H1 (cell line): Measurements from ENCODE around the gene ANXA8L1. TPM values are rescaled to one million over a fixed set of nuclear protein-coding genes. Genes with fewer than 3 reads are reported as not detected.
"Not testable (repeated sequence)": the region's sequence is repeated elsewhere in the genome, so short reads cannot be mapped to it uniquely, and the experiment has no call there.

ENCODE experiments used
- CTCF ChIA-PET: fragments of 300-600 bp; sonication (Branson Sonifier 250); formaldehyde crosslinking; loops from one replicate; lab custom pipeline; 2021; ENCODE audit not compliant: partially characterized antibody; lab: Charles Lee
- POLR2A ChIA-PET: fragments of 300-600 bp; sonication (Branson Sonifier 250); formaldehyde crosslinking; loops from one replicate; lab custom pipeline; 2021; ENCODE audit warnings: inconsistent platforms; ENCODE audit not compliant: partially characterized antibody; lab: Charles Lee
- DNase-seq, 2 experiments: peaks; one replicate each; pipeline versions ENCODE4 v3.0.0 to v3.0.0-alpha.2; 2010 to 2022; ENCODE audit warnings: low spot score in 2 of 2, low read depth in 1 of 2, mixed read lengths in 1 of 2
- FAIRE-seq: peaks from 2 replicates; lab custom pipeline; 2011; peaks lifted over from hg19 to GRCh38; lab: Jason Lieb, UNC
- H2AFZ ChIP-seq: 2 replicates; pipeline ENCODE4 v1.8.1; 2012; ENCODE audit warnings: low read length, inconsistent platforms
- H2AK5ac ChIP-seq: 2 replicates; pipeline ENCODE4 v1.6.1; 2013; ENCODE audit warnings: low read depth, low read length
- H2BK120ac ChIP-seq: replicated peaks from 2 replicates; pipeline ENCODE3; 2013; ENCODE audit warnings: low read depth, low read length, inconsistent platforms
- H2BK12ac ChIP-seq: 2 replicates; pipeline ENCODE4 v1.6.1; 2013; ENCODE audit warnings: low read depth, low read length
- H2BK15ac ChIP-seq: 2 replicates; pipeline ENCODE4 v1.6.1; 2013; ENCODE audit warnings: low read length
- H2BK20ac ChIP-seq: 2 replicates; pipeline ENCODE4 v1.6.1; 2013; ENCODE audit warnings: low read length
- H2BK5ac ChIP-seq: 2 replicates; pipeline ENCODE4 v1.6.1; 2013; ENCODE audit warnings: low read depth, low read length
- H3K14ac ChIP-seq: 2 replicates; pipeline ENCODE4 v1.6.1; 2013; ENCODE audit warnings: inconsistent platforms; ENCODE audit not compliant: insufficient read length
- H3K18ac ChIP-seq: 2 replicates; pipeline ENCODE4 v1.6.1; 2013; ENCODE audit warnings: low read length; ENCODE audit errors: extremely low read depth
- H3K23ac ChIP-seq: 2 replicates; pipeline ENCODE4 v1.6.1; 2013; ENCODE audit warnings: inconsistent platforms; ENCODE audit not compliant: insufficient read length
- H3K23me2 ChIP-seq: 2 replicates; pipeline ENCODE4 v1.6.1; 2013; ENCODE audit warnings: low read depth, low read length
- H3K27ac ChIP-seq: 2 replicates; pipeline ENCODE4 v1.6.1; 2011; ENCODE audit warnings: low read depth, low read length, inconsistent platforms
- H3K27me3 ChIP-seq, 4 experiments: replicated peaks in 1 of 4; 1 replicate in 1 of 4; 2 replicates in 3 of 4; pipeline versions ENCODE4 v1.6.1 to v1.8.1; 2011 to 2013; ENCODE audit warnings: low read length in 3 of 4, mild to moderate bottlenecking in 3 of 4, inconsistent platforms in 2 of 4, mixed read lengths in 2 of 4, moderate library complexity in 1 of 4; ENCODE audit not compliant: control insufficient read depth in 3 of 4, insufficient read depth in 3 of 4; ENCODE audit errors: extremely low read depth in 1 of 4
- H3K36me3 ChIP-seq, 4 experiments: 2 replicates each; pipeline versions ENCODE4 v1.6.1 to v1.8.1; 2011 to 2013; ENCODE audit warnings: mild to moderate bottlenecking in 4 of 4, low read length in 3 of 4, moderate library complexity in 2 of 4, control low read depth in 1 of 4, inconsistent platforms in 1 of 4; ENCODE audit not compliant: insufficient read depth in 4 of 4, control insufficient read depth in 2 of 4
- H3K4ac ChIP-seq: replicated peaks from 2 replicates; pipeline ENCODE3; 2013; ENCODE audit warnings: low read length, low read depth, mixed read lengths, inconsistent platforms; ENCODE audit not compliant: insufficient read length
- H3K4me1 ChIP-seq, 4 experiments: replicated peaks in 1 of 4; 1 replicate in 1 of 4; 2 replicates in 3 of 4; pipeline versions ENCODE4 v1.6.1 to v1.8.1; 2011 to 2013; ENCODE audit warnings: low read length in 3 of 4, inconsistent platforms in 2 of 4, mixed read lengths in 1 of 4; ENCODE audit not compliant: insufficient read depth in 4 of 4, control insufficient read depth in 3 of 4
- H3K4me2 ChIP-seq, 2 experiments: 2 replicates each; pipeline versions ENCODE4 v1.6.1 to v1.8.1; 2011 to 2013; ENCODE audit warnings: low read depth in 2 of 2, low read length in 2 of 2, control low read depth in 1 of 2, inconsistent platforms in 1 of 2, mild to moderate bottlenecking in 1 of 2; ENCODE audit not compliant: insufficient read depth in 1 of 2
- H3K4me3 ChIP-seq, 4 experiments: fragments of 200-600, 300-600 bp in 1 of 4; sonication (generic), shearing (Covaris generic), sonication (Bioruptor Twin) in 1 of 4; 2 replicates each; pipeline versions ENCODE4 v1.5.1 to v1.8.1; 2011 to 2016; ENCODE audit warnings: low read length in 4 of 4, low read depth in 3 of 4, control low read depth in 2 of 4, inconsistent platforms in 2 of 4, mild to moderate bottlenecking in 2 of 4, mixed read lengths in 1 of 4, moderate library complexity in 1 of 4; ENCODE audit not compliant: insufficient read depth in 2 of 4; ENCODE audit errors: extremely low read depth in 1 of 4
- H3K56ac ChIP-seq: replicated peaks from 2 replicates; pipeline ENCODE3; 2013; ENCODE audit warnings: low read depth, mild to moderate bottlenecking, mixed read lengths, low read length, inconsistent platforms; ENCODE audit not compliant: insufficient read length
- H3K79me1 ChIP-seq: 2 replicates; pipeline ENCODE4 v1.6.1; 2013; ENCODE audit warnings: low read depth, low read length, control low read depth
- H3K79me2 ChIP-seq, 2 experiments: 2 replicates each; pipeline versions ENCODE4 v1.6.1 to v1.8.1; 2012 to 2013; ENCODE audit warnings: low read length in 2 of 2, mild to moderate bottlenecking in 2 of 2, inconsistent platforms in 1 of 2; ENCODE audit not compliant: insufficient read depth in 2 of 2, control insufficient read depth in 1 of 2
- H3K9ac ChIP-seq, 4 experiments: replicated peaks in 1 of 4; 1 replicate in 1 of 4; 2 replicates in 3 of 4; pipeline versions ENCODE4 v1.6.1 to v1.8.1; 2011 to 2013; ENCODE audit warnings: low read depth in 3 of 4, low read length in 3 of 4, control low read depth in 2 of 4, mild to moderate bottlenecking in 2 of 4, moderate library complexity in 2 of 4, inconsistent platforms in 1 of 4; ENCODE audit errors: extremely low read depth in 1 of 4
- H3K9me3 ChIP-seq, 2 experiments: 2 replicates each; pipeline versions ENCODE4 v1.6.1 to v1.8.1; 2012 to 2013; ENCODE audit warnings: mild to moderate bottlenecking in 2 of 2, moderate library complexity in 2 of 2, control low read depth in 1 of 2, inconsistent platforms in 1 of 2, low read depth in 1 of 2, low read length in 1 of 2, mixed read lengths in 1 of 2; ENCODE audit not compliant: insufficient read depth in 2 of 2
- H4K20me1 ChIP-seq, 2 experiments: replicated peaks in 1 of 2; 2 replicates each; pipeline versions ENCODE3 to v1.8.1; 2011 to 2013; ENCODE audit warnings: inconsistent platforms in 2 of 2, low read length in 2 of 2, mild to moderate bottlenecking in 1 of 2; ENCODE audit not compliant: insufficient read depth in 2 of 2, control insufficient read depth in 1 of 2
- H4K5ac ChIP-seq: 2 replicates; pipeline ENCODE4 v1.6.1; 2013; ENCODE audit warnings: low read length, low read depth, mixed read lengths, inconsistent platforms; ENCODE audit not compliant: insufficient read length
- H4K8ac ChIP-seq: 2 replicates; pipeline ENCODE4 v1.8.0; 2013; ENCODE audit warnings: mild to moderate bottlenecking, moderate library complexity, low read length, inconsistent platforms; ENCODE audit not compliant: insufficient read depth; ENCODE audit errors: extremely low read depth
- H4K91ac ChIP-seq: replicated peaks from 2 replicates; pipeline ENCODE3; 2013; ENCODE audit warnings: low read length, mixed read lengths, inconsistent platforms; ENCODE audit not compliant: insufficient read length
- WGBS, 2 experiments: shearing (Covaris generic) in 1 of 2; methylation state at CpG; one replicate each; pipeline versions ENCODE4 v1.1.6 to v1.1.7; 2013 to 2015; ENCODE audit warnings: low lambda C conversion rate in 2 of 2, mixed read lengths in 2 of 2, inconsistent platforms in 1 of 2, low coverage in 1 of 2, missing lambda C conversion rate in 1 of 2; ENCODE audit not compliant: insufficient replicate concordance in 2 of 2, insufficient coverage in 1 of 2, insufficient read length in 1 of 2; ENCODE audit errors: extremely low coverage in 1 of 2, missing lambda C conversion rate in 1 of 2; 5-methylcytosine and 5-hydroxymethylcytosine counted together
- polyA plus RNA-seq, 7 experiments: library from polyadenylated mRNA; depleted of rRNA in 3 of 7; stranded (reverse) in 5 of 7; unstranded in 2 of 7; fragments of >200 nt in 5 of 7; fragments of 200-250 nt in 2 of 7; gene quantifications; 1 replicate in 5 of 7; 2 replicates in 1 of 7; 4 replicates in 1 of 7; pipeline versions ENCODE4 v1.2.1 to v1.2.3, GENCODE V29; 2011 to 2013; ENCODE audit warnings: missing spikeins in 2 of 7, mixed read lengths in 2 of 7
- total RNA-seq: library from RNA; stranded (reverse); fragmentation: NEBNext Ultra II Directional; extraction: Animal tissue kit (Norgen Biotek cat#: 25700); gene quantifications from 2 replicates; pipeline ENCODE4 v1.2.1, GENCODE V29; 2021

The ANXA8L1 gene
- total and polyA plus RNA-seq, 2 of the 8 experiments (the other 6 are each of a cell fraction or from before 2014, with no cell fraction given): not detected

DNA sequence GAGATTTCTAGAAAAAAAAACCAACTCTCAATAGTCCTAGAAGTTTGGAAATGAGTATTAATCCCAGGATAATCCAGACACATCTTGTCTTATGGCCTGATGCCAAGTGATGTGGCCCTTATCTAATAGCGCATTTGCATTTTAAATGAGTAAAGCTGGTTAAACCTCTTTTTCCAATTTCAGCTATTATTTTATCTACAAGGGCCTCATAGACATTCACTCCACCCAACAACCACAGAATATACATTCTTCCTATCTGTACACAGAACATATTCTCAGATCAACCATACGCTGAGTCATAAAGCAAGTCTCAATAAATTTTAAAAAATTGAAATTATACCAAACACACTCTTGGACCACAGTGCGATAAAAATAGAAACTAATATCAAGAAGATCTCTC, 34.0 kb downstream of the ANXA8L1 start:
- H3K56ac ChIP-seq, H2BK120ac ChIP-seq, H2BK12ac ChIP-seq, H3K4me2 ChIP-seq, H3K23me2 ChIP-seq, H3K27ac ChIP-seq, H3K23ac ChIP-seq, H2BK5ac ChIP-seq, H3K18ac ChIP-seq, H3K79me1 ChIP-seq, H3K27me3 ChIP-seq, H3K79me2 ChIP-seq, H3K14ac ChIP-seq, H3K9ac ChIP-seq, H3K36me3 ChIP-seq, CTCF ChIA-PET, POLR2A ChIA-PET, H3K9me3 ChIP-seq, H2AK5ac ChIP-seq, H3K4me1 ChIP-seq, H2BK20ac ChIP-seq, H4K91ac ChIP-seq, H4K20me1 ChIP-seq, DNase-seq, H3K4ac ChIP-seq, H2AFZ ChIP-seq, H4K8ac ChIP-seq, H3K4me3 ChIP-seq, FAIRE-seq, H4K5ac ChIP-seq, H2BK15ac ChIP-seq: not testable (repeated sequence)
- WGBS, 2 experiments: 97% methylated on average over 3 of the region's 3 CpGs; no CpG with 5 or more reads in 1 of the 2 experiments

DNA sequence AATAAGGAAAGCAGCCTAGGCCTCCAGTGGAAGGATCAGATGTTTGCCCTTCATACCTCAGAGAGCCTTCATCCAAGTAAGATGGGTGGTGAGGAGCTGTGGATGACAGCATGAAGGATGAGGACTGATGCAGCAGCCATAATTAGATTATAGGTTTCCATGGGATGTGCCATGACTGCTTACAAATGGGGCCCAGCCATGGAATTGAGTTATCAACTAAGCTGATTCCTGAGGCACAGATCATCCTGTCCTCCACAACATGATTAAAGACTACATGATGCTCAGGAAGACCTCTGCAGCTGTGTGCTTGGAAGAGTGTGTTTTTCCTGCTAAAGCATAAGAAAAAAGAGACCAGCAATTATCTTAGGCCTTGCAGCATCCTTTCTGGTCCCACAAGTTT, 35.5 kb downstream of the ANXA8L1 start:
- H2BK120ac ChIP-seq, H3K79me2 ChIP-seq, H3K27me3 ChIP-seq, FAIRE-seq, H4K91ac ChIP-seq, H3K23ac ChIP-seq, H3K9ac ChIP-seq, H4K8ac ChIP-seq, H3K4me2 ChIP-seq, H4K5ac ChIP-seq, H3K18ac ChIP-seq, H3K4me1 ChIP-seq, POLR2A ChIA-PET, H2BK15ac ChIP-seq, H2AK5ac ChIP-seq, H3K9me3 ChIP-seq, H3K14ac ChIP-seq, H3K4ac ChIP-seq, H3K27ac ChIP-seq, H2AFZ ChIP-seq, H2BK20ac ChIP-seq, H2BK12ac ChIP-seq, H3K4me3 ChIP-seq, H3K23me2 ChIP-seq, DNase-seq, H3K79me1 ChIP-seq, H2BK5ac ChIP-seq, CTCF ChIA-PET, H3K56ac ChIP-seq, H4K20me1 ChIP-seq, H3K36me3 ChIP-seq: not testable (repeated sequence)
